A549 (cell line): ENCODE measurements around the gene FGFR2. TPM values are rescaled to one million over a fixed set of nuclear protein-coding genes. Genes with fewer than 3 reads are reported as not detected.

Experiments
- ATAC-seq, 2 experiments: fragments of 200-7000 bp in 1 of 2; fragments of >200 bp in 1 of 2; cut with Nextera tagmentation in 1 of 2; cut with Tn5 transposase in 1 of 2; 3 replicates each; pipeline versions ENCODE4 v1.8.0 to v1.9.1; 2018 to 2020; ENCODE audit warnings: mild to moderate bottlenecking in 1 of 2, moderate library complexity in 1 of 2
- CTCF ChIA-PET: fragments of 300-600 bp; sonication (Branson Sonifier 250); formaldehyde crosslinking; extraction: SDS; loops from one replicate; lab custom pipeline; 2021; ENCODE audit warnings: antibody characterized with exemption, inconsistent platforms; lab: Yijun Ruan, JAX
- POLR2A ChIA-PET: fragments of 350-600 bp; formaldehyde crosslinking; extraction: SDS; loops from one replicate; lab custom pipeline; 2021; ENCODE audit warnings: antibody characterized with exemption, inconsistent platforms; lab: Yijun Ruan, JAX
- DNase-seq, 2 experiments: peaks; one replicate each; pipeline versions ENCODE4 v3.0.0 to v3.0.0-alpha.2; 2011 to 2016; ENCODE audit warnings: low read depth in 1 of 2, low spot score in 1 of 2
- FAIRE-seq: peaks from 2 replicates; lab custom pipeline; 2011; peaks lifted over from hg19 to GRCh38; lab: Jason Lieb, UNC
- H3K27ac ChIP-seq, 2 experiments: fragments of >200 bp; sonication (Bioruptor Twin); formaldehyde crosslinking; 3 replicates each; pipeline ENCODE4 v1.5.1; 2016 to 2017
- H3K4me1 ChIP-seq: fragments of >200 bp; sonication (Bioruptor Twin); formaldehyde crosslinking; 3 replicates; pipeline ENCODE4 v1.6.1; 2016
- H3K4me2 ChIP-seq: fragments of >200 bp; sonication (Bioruptor Twin); formaldehyde crosslinking; 3 replicates; pipeline ENCODE4 v1.6.1; 2016
- H3K4me3 ChIP-seq: fragments of >200 bp; sonication (Bioruptor Twin); formaldehyde crosslinking; 3 replicates; pipeline ENCODE4 v1.5.1; 2016
- H3K9me3 ChIP-seq: fragments of >200 bp; sonication (Bioruptor Twin); formaldehyde crosslinking; 3 replicates; pipeline ENCODE4 v1.6.1; 2016
- BCL3 ChIP-seq: fragments of >200 bp; sonication (Bioruptor Twin); formaldehyde crosslinking; IDR thresholded peaks from 3 replicates; pipeline ENCODE4 v1.6.1; 2016
- BHLHE40 ChIP-seq: IDR thresholded peaks from 2 replicates; pipeline ENCODE4 v1.6.1; 2012; ENCODE audit warnings: low read depth, low read length, inconsistent platforms
- CHD2 ChIP-seq: fragments of 150-350 bp; IDR thresholded peaks from 2 replicates; pipeline ENCODE4 v1.6.1; 2014; ENCODE audit warnings: low read length; ENCODE audit not compliant: partially characterized antibody
- EHF ChIP-seq: fragments of 250-450 bp; sonication (Bioruptor Pico); IDR thresholded peaks from 2 replicates; pipeline ENCODE4 v1.5.0; 2020; ENCODE audit warnings: mild to moderate bottlenecking
- ELK1 ChIP-seq: fragments of 150-350 bp; IDR thresholded peaks from 2 replicates; pipeline ENCODE4 v1.6.1; 2014; ENCODE audit warnings: low read depth, mild to moderate bottlenecking, low read length
- ESRRA ChIP-seq: fragments of 150-350 bp; IDR thresholded peaks from 2 replicates; pipeline ENCODE4 v1.6.1; 2014; ENCODE audit warnings: mild to moderate bottlenecking, low read length, borderline replicate concordance
- FOSL2 ChIP-seq, 2 experiments: fragments of 450-650 bp in 1 of 2; fragments of >200 bp in 1 of 2; sonication (Bioruptor Twin) in 1 of 2; formaldehyde crosslinking; IDR thresholded peaks; 2 replicates each; pipeline versions ENCODE4 v1.5.0 to v1.6.1; 2016 to 2020; ENCODE audit warnings: mild to moderate bottlenecking in 1 of 2, moderate library complexity in 1 of 2
- FOXS1 ChIP-seq: fragments of 250-450 bp; sonication (Bioruptor Pico); IDR thresholded peaks from 2 replicates; pipeline ENCODE4 v1.5.0; 2020; ENCODE audit warnings: mild to moderate bottlenecking, moderate library complexity
- HDAC2 ChIP-seq: fragments of 200-600 bp; sonication (generic); IDR thresholded peaks from 2 replicates; pipeline ENCODE4 v1.6.1; 2016
- HOXA7 ChIP-seq: fragments of 250-450 bp; sonication (Bioruptor Pico); IDR thresholded peaks from 2 replicates; pipeline ENCODE4 v1.5.0; 2020; ENCODE audit warnings: mild to moderate bottlenecking, moderate library complexity
- JUN ChIP-seq, 2 experiments: fragments of >200 bp; sonication (Bioruptor Twin); formaldehyde crosslinking; IDR thresholded peaks; 2 replicates in 1 of 2; 3 replicates in 1 of 2; pipeline ENCODE4 v1.6.1; 2016 to 2017
- KDM1A ChIP-seq: fragments of 200-600 bp; sonication (generic); IDR thresholded peaks from 2 replicates; pipeline ENCODE4 v1.6.1; 2016; ENCODE audit warnings: low read depth, mild to moderate bottlenecking
- MAX ChIP-seq: IDR thresholded peaks from 2 replicates; pipeline ENCODE4 v1.6.1; 2012
- MAZ ChIP-seq: fragments of 150-350 bp; IDR thresholded peaks from 2 replicates; pipeline ENCODE4 v1.6.1; 2014; ENCODE audit warnings: antibody characterized with exemption, low read depth, low read length, borderline replicate concordance
- MYC ChIP-seq: IDR thresholded peaks from 2 replicates; pipeline ENCODE4 v1.6.1; 2012; ENCODE audit warnings: mild to moderate bottlenecking, inconsistent platforms, low read length, improper control_type of control experiment, borderline replicate concordance
- NFE2L2 ChIP-seq: fragments of 150-350 bp; conservative IDR thresholded peaks from 2 replicates; pipeline ENCODE4 v1.6.1; 2014; ENCODE audit warnings: low read length
- POLR2AphosphoS2 ChIP-seq: conservative IDR thresholded peaks from 2 replicates; pipeline ENCODE4 v1.6.1; 2012; ENCODE audit warnings: low read length, improper control_type of control experiment, inconsistent platforms
- REST ChIP-seq: fragments of 200-600 bp; sonication (generic); IDR thresholded peaks from 2 replicates; pipeline ENCODE4 v1.6.1; 2016; ENCODE audit warnings: antibody characterized with exemption, mild to moderate bottlenecking, moderate library complexity
- RFX5 ChIP-seq: fragments of 450-650 bp; IDR thresholded peaks from 2 replicates; pipeline ENCODE4 v1.7.1; 2014; ENCODE audit warnings: antibody characterized with exemption, mild to moderate bottlenecking, moderate library complexity
- TP53 ChIP-seq: fragments of 250-450 bp; sonication (Bioruptor Pico); IDR thresholded peaks from 2 replicates; pipeline ENCODE4 v1.5.0; 2021; ENCODE audit warnings: mild to moderate bottlenecking, moderate library complexity
- ZNF302 ChIP-seq: fragments of 250-450 bp; sonication (Bioruptor Pico); IDR thresholded peaks from 2 replicates; pipeline ENCODE4 v1.9.0; 2021; ENCODE audit warnings: inconsistent platforms, mild to moderate bottlenecking, moderate library complexity
- ZSCAN20 ChIP-seq: fragments of 250-450 bp; sonication (Bioruptor Pico); IDR thresholded peaks from 2 replicates; pipeline ENCODE4 v1.8.0; 2022; ENCODE audit warnings: mild to moderate bottlenecking, moderate library complexity
- WGBS: methylation state at CpG from one replicate; pipeline ENCODE4 v1.1.6; 2017; ENCODE audit errors: missing lambda C conversion rate; 5-methylcytosine and 5-hydroxymethylcytosine counted together
- polyA plus RNA-seq, 4 experiments: library from polyadenylated mRNA; depleted of rRNA in 3 of 4; stranded (reverse); fragments of >200 nt; fragmentation: RNase III in 1 of 4; extraction: RNeasy Plus Mini Kit Qiagen cat#74134 plus additional on column Dnase treatment in 1 of 4; gene quantifications; 2 replicates in 3 of 4; 3 replicates in 1 of 4; pipeline ENCODE4 v1.2.3, GENCODE V29; 2011 to 2017

The FGFR2 gene
- polyA plus RNA-seq, 2 of the 4 experiments (the other 2 are of a cell fraction), result 0.16 to 0.22 TPM

GRCh38 chr10:121481180-121481579 lies 117.1 kb downstream of the FGFR2 start:
- FAIRE-seq (no peak), ATAC-seq (no peak)
- Histone ChIP-seq H3K4me1 (no peaks in the 10 kb centered on the region), H3K4me3 (no peak overlapping the region), H3K4me2 (no peak overlapping the region), H3K9me3 (no peaks in the 10 kb centered on the region)
- 13% methylated on average over 1 of the region's 1 CpG for WGBS
- POLR2A ChIA-PET, result no interaction called here
- TF ChIP-seq BHLHE40 (no peak), FOXS1 (CRISPR knock-in tag) (no peak), REST (no peak), ESRRA (no peak), MYC (no peak), CHD2 (no peak), MAX (no peak), ZSCAN20 (CRISPR knock-in tag) (no peak), KDM1A (no peak), RFX5 (no peak), MAZ (no peak)
- TF ChIP-seq, all 56 proteins: peak for 0
- CTCF ChIA-PET, result no interaction called here
- no peak overlapping the region for H3K27ac ChIP-seq
- DNase-seq, result no peak

- H3K4me2 ChIP-seq, result no peak overlapping the region
- ChIA-PET POLR2A (no interaction called here), CTCF (no interaction called here)
- 71% methylated on average over 7 of the region's 7 CpGs for WGBS
- no peak for ATAC-seq
- no peak for FAIRE-seq
- no peaks in the 10 kb centered on the region for H3K4me1 ChIP-seq
- H3K27ac ChIP-seq, result no peak overlapping the region
- no peak for DNase-seq
- H3K9me3 ChIP-seq, result no peaks in the 10 kb centered on the region
- no peak overlapping the region for H3K4me3 ChIP-seq
- TF ChIP-seq ZNF302 (CRISPR knock-in tag) (no peak), MAZ (no peak), JUN (IDR thresholded peaks at IDR 0.05) (no peak), HOXA7 (CRISPR knock-in tag) (no peak), ELK1 (no peak), POLR2AphosphoS2 (no peak), BCL3 (no peak), FOSL2 (IDR thresholded peaks at IDR 0.05) (no peak), FOSL2 (CRISPR knock-in tag; IDR thresholded peaks at IDR 0.05) (no peak), CHD2 (no peak), EHF (CRISPR knock-in tag) (no peak), MAX (no peak), REST (no peak), HDAC2 (no peak), NFE2L2 (no peak), TP53 (CRISPR knock-in tag) (no peak)
- TF ChIP-seq, all 56 proteins: peak for 0
Observed at GRCh38 chr10:121478556-121478955, 119.7 kb downstream of the FGFR2 start.
